ENCODE results near the gene LRRC26. TPM values are rescaled to one million over a fixed set of nuclear protein-coding genes. Genes with fewer than 3 reads are reported as not detected.

LRRC26 gene
- total RNA-seq, 2 donors from 2014 or later = not detected

DNA sequence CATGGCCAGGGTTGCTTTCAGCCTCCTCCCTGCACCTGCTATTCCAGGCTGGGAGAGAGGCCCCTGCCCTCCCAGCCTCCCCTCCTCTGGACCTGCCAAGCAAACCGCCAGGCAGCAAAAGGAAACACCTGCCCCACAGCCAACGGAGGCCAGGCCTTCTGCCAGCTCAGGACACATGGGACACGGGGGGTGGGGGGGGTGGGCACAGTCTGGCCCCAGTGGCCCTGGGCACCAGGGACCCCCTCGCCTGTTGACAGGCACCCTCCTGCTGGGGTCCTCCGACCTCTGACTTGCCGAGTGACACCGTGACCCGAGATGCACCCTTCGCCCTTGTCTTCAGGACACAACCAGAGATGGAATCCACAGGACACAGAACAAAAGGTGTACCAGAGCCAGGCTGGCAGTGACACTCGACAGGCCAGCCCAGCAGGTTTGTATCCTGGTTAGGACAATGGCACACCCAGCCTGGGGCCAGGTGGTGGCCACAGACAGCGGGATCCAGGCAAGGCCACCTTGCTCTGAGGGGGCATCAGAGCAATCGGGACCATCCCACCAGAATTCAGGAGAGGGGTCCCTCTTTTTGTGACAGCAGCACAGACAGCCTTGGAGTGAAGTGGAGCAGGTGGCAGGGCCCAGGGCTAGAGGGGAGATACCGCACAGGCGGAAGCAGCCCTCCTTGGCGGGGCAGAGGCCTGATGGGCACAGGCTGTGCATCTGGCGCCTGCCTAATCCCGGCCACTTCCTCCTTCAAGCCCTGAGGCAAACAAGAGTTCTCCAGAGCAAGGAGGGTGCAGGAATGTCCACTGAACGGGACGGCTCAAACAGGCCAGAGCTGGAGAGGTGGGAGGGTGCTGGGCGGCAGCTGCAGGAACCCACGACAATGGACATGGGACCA is 3.3 kb upstream of the LRRC26 start:
- ATAC-seq (no peak), DNase-seq (no peak)
- intact Hi-C loops (cut with DNase I) = no loop called here

DNA sequence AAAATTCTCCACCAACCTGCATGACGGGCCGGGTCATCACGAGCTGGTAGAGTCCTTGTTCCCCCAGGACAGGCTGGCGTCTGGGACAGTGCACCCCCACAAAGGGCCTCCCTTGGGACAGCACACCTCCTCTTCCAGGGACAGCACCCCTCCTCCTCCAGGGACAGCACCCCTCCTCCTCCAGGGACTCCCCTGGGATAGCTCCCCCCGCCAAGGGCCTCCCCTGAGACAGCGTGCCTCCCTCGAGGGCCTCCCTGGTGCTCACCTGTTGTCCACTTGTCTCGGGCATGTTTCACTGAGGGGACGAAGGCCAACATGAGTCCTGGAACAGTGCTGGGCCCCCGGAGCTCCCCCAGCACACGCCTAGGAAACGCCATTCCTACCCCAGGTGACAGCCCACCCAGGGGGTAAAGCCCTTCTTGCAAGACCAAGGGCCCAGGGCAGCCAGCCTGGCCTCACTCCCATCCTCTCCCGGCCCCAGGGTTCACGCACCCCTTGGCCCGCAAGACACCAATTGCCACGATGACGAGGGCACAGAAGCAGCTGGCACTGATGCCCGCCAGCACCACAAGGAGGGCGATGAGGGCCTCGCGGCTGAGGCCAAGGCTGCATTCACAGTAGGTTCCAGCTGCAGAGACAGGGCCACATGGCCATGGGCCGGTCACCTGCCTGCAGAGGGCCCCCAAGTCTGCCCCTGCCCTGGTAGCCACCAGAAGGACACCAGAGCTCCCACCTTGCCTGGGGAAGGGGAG is 1.5 kb upstream of the LRRC26 start:
- intact Hi-C loops (cut with DNase I) = no loop called here
- DNase-seq = no peak
- ATAC-seq = no peak

DNA sequence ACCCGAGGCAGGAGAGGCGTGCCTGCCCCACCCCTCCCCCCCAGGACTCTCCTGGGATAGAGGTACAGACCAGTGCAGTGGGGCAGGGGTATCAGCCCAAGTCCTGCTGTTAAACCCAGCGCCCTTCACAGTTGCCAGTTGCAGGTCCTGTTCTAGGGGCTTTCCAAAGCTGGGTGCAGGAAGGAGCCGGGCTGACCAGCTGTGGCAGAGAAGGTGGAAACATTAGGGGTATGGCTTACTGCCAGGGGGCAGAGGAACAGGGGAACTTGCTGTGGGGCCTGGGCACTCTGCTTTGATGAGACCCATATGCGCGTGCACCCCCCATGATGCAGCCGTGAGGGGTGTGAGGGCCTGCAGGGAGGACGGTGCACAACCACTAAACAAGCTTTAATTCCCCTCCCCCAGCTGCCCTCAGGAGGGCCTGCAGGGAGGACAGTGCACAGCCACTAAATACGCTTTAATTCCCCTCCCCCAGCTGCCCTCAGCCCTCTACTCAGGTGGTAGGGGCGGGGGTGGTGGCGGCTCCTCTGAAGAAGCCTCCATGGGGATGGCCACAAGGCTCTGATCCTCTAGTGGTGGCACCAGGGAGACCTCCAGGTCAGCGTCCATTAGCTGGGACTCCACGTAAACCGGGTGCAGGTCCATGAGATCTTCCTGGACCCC is 766 bp upstream of the LRRC26 start:
- intact Hi-C loops (cut with DNase I) = no loop called here
- DNase-seq (no peak), ATAC-seq (no peak)

DNA sequence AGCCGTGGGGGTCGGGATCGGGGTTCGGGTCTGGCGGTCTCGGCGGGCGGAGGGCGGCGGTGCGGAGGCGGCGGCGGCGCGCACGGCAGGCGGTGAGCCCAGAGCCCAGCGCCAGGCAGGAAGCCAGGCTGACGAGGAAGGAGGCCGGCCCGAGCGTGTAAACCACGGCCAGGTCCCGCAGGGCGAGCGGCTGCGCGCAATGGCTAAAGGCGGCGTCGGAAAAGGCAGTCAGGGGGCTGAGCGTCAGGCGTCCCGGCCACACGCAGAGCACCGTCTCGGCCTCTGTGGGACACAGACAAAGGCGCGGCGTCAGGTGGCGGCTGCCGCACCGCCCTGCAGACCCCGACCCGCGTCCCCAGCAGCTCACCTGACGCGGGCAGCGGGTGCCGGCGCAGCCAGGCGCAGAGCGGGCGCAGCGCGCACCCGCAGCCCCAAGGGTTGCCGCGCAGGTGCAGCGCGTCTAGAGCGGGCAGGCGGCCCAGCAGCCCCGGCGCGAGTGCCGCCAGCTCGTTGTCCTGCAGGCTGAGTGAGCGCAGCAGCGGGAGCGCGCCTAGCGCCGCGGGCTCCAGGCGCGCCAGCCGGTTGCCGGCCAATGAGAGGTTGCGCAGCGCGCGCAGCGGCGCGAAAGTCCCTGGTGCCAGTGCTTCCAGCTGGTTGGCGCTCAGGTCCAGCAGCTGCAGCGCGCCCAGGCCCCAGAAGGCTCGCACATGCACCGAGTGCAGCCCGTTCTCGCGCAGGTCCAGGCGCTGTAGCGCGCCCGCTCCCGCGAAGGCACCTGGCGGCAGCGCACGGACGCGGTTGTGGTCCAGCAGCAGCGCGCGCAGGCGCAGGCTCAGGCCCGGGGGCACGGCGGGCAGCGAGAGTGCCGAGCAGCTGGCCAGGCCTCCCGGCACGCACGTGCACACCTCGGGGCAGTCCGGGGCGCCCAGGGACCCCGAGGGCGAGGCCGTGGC is 671 bp downstream of the LRRC26 start:
- DNase-seq (no peak), ATAC-seq (peak; percentile 35 to 63)
- intact Hi-C loops (cut with DNase I) = no loop called here

DNA sequence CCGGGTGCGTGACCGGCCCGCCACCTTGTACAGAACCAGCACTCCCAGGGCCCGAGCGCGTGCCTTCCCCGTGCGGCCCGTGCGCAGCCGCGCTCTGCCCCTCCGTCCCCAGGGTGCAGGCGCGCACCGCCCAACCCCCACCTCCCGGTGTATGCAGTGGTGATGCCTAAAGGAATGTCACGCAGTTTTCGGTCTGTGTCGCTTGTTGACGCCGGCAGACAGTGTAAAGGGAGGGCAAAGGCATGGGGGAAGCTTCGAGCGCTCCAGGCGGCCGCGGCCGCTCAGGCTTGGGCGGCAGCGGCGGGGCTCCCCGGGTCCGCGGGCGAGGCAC is 1.3 kb downstream of the LRRC26 start:
- intact Hi-C loops (cut with DNase I) = no loop called here
- DNase-seq (no peak), ATAC-seq (peak; percentile 5 to 35)

DNA sequence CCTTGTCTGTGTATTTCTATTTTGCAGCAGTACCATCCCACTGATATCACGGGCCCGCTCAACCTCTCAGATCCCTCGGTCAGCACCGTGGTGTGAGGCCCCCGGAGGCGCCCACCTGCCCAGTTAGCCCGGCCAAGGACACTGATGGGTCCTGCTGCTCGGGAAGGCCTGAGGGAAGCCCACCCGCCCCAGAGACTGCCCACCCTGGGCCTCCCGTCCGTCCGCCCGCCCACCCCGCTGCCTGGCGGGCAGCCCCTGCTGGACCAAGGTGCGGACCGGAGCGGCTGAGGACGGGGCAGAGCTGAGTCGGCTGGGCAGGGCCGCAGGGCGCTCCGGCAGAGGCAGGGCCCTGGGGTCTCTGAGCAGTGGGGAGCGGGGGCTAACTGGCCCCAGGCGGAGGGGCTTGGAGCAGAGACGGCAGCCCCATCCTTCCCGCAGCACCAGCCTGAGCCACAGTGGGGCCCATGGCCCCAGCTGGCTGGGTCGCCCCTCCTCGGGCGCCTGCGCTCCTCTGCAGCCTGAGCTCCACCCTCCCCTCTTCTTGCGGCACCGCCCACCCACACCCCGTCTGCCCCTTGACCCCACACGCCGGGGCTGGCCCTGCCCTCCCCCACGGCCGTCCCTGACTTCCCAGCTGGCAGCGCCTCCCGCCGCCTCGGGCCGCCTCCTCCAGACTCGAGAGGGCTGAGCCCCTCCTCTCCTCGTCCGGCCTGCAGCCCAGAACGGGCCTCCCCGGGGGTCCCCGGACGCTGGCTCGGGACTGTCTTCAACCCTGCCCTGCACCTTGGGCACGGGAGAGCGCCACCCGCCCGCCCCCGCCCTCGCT is 1.9 kb downstream of the LRRC26 start:
- ATAC-seq = peak; percentile 30 to 36
- intact Hi-C loops (cut with DNase I) = no loop called here
- DNase-seq = peak; percentile 50

DNA sequence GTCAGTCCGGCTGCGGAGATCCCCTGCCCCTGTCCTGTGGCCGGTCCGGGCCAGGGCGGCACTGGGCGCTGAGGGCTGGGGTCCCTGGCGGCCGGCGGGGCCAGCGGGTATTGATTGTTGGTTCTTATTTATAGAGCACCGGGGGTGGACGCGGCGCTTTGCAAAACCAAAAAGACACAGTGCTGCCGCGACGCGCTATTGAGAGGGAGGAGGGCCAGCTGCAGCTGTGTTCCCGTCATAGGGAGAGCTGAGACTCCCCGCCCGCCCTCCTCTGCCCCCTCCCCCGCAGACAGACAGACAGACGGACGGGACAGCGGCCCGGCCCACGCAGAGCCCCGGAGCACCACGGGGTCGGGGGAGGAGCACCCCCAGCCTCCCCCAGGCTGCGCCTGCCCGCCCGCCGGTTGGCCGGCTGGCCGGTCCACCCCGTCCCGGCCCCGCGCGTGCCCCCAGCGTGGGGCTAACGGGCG is 2.5 kb downstream of the LRRC26 start:
- no peak for DNase-seq
- no peak for ATAC-seq
- intact Hi-C loops (cut with DNase I) = no loop called here

DNA sequence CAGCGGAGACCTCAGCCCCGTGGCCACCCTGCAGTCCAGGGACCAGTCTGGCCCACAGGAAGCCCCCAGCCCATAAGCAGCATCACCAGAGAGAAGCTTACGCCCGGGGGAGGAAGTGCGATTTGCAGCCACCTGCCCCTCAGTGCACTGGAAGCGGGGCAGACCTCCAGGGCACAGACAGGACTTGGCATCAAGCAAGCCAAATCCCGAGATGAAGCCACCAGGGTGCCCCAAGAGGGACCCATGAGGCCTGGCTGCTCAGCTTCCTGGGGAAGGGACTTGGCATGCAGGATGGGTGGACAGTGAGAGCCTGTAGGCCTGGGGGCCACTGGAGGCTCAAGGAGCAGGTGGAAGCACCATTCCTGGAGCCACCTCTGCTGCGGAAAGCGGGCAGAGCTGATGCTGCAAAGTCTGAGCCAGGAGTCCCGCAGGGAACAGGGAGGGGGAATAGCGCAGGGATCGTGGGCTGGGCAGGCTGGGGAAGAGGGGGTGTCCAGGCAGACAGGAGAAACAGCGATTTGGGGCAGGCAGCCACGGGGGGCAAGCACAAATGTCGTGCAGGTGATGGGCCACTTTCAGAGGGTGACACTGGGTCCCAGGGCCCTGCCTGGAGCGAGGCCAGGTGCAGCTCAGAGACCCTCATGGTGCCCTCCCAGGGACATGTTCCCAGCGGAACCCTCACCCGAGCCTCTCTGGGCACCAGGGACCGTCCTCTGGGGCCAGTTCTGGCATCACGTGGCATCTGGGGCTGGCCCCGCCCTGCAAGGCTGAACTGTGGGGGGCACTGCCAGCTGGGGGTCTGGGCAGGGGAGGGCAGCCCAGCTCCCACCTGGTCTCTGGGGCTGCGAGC is 3.2 kb downstream of the LRRC26 start:
- intact Hi-C loops (cut with DNase I) = no loop called here
- no peak for ATAC-seq
- no peak for DNase-seq

DNA sequence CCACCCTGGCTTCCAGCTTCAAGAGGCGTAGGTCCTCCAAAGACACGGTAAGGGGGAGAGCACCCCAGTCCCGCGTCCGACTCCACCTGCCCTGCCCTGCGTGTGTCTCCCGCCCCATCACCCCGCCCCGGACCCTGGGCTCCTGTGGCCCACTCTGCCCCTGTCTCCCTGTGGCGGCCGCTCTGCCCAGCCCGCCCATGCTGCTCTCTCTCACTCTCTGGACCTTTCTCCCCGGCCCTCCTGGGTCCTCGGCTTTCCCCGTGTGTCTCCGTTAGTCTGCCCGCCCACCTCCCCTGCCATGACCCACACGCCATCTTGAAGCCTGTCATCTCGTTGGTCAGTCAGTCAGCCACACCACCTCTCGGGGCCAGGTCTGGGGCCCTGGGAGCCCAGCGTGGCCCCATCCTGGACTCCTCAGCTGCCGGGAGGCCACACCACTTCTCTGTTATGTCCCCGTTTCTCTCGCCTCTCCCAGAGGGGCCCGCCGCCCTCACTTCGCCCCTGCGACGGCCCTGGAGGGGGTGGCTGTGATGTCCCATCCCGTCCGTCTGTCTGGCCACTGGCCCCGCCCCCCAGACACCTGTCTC is 4.5 kb downstream of the LRRC26 start:
- intact Hi-C loops (cut with DNase I) = no loop called here
- no peak for ATAC-seq
- DNase-seq = no peak

DNA sequence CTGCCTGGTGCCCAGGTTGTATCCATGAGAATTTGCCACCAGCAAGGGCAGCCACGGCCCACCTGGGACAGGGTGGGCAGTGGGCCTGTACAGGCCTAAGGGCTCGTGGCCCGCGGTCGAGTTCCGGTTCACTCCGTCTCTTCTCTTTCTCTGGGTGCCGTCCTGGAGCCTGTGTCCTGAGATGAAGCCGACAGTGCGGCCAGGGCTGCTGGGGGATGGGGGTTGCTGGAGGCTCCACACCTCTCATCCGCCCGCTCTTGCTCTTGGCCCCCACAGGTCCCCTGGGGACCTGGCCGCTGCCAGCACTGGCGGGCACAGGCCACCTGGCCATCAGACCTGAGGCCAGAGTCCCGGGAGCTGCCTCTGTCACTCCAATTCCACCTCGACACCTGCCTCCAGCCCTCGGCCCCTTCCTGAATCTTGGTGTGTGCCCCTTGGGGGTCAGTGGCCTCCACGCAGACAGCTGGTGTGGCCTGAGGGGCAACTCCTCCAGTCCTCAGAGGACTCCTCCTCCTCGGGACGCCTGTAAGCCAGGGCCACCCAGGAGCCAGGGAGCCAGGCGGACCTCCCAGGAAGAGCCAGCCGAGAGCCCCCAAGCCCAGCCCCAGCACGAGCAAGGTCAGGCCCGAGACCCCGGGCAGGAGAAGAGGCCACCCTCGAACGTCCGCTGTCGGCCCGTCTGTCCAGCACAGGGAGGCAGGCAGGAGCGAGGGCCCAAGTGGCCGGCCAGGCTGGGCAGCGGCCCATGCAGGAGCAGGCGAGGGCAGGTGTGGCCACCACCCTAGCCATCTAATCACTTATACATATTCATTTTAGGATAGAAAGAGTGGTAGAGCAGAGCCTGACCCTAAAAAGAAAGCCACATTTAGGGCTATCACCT is 5.2 kb downstream of the LRRC26 start:
- ATAC-seq (no peak), DNase-seq (no peak)
- intact Hi-C loops (cut with DNase I) = no loop called here

DNA sequence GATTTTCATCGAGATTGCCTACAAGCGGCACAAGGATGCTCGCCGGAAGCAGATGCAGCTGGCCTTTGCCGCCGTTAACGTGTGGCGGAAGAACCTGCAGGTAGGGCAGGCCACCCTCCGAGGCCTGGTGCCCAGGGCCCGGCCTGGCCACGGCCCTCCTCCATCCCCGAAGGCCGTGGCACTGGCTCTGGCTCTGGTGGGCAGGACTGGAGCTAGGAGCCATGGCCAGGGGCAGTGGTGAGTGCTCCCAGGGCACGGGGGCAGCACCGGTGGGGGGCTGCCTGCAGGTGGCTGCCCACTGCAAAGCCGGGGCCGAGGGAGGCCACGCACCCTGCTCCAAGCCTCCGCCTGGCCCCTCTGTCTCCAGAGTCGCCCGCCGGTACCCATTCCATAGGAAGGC is 6.0 kb downstream of the LRRC26 start:
- intact Hi-C loops (cut with DNase I) = no loop called here
- DNase-seq (no peak), ATAC-seq (no peak)

DNA sequence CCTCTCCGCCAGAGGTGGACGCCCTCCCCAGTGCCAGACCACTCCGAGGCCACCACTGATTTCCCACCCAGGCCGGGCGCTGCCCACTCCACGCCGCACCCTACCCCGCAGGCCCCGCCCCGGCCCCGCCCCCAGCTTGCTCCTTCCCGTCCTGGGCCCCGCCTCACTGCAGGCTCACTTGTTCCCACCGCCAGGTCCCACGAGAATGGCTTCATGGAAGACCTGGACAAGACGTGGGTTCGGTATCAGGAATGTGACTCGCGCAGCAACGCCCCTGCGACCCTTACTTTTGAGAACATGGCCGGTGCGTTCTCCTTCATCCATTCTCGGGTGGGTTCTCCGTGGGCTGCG is 6.5 kb downstream of the LRRC26 start:
- DNase-seq (no peak), ATAC-seq (peak in 1 of 2 donors; percentile 43)
- intact Hi-C loops (cut with DNase I) = no loop called here

DNA sequence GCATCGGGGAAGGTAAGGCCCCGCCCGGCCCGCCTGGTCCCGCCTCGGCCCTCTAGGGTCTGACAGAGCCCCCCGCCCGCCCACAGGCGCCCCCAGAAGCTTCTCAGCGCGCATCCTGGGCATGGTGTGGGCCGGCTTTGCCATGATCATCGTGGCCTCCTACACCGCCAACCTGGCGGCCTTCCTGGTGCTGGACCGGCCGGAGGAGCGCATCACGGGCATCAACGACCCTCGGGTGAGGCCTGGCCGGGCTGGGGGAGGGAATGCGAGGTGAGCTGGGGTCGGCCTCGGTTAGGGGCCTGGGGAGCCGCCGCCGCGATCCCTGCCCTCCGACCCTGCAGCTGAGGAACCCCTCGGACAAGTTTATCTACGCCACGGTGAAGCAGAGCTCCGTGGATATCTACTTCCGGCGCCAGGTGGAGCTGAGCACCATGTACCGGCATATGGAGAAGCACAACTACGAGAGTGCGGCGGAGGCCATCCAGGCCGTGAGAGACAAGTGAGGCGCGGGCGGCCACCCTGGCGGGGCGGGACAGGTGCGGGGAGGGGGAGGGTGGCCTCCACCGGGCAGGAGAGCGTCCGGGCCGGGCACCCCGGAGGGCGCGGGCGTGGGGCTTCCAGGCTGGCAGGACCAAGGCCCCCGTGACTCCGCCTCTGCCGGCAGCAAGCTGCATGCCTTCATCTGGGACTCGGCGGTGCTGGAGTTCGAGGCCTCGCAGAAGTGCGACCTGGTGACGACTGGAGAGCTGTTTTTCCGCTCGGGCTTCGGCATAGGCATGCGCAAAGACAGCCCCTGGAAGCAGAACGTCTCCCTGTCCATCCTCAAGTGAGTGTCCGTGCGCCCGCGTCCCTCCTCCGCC is 7.1 kb downstream of the LRRC26 start:
- intact Hi-C loops (cut with DNase I) = no loop called here
- ATAC-seq (peak in 1 of 2 donors; percentile 53), DNase-seq (no peak)

DNA sequence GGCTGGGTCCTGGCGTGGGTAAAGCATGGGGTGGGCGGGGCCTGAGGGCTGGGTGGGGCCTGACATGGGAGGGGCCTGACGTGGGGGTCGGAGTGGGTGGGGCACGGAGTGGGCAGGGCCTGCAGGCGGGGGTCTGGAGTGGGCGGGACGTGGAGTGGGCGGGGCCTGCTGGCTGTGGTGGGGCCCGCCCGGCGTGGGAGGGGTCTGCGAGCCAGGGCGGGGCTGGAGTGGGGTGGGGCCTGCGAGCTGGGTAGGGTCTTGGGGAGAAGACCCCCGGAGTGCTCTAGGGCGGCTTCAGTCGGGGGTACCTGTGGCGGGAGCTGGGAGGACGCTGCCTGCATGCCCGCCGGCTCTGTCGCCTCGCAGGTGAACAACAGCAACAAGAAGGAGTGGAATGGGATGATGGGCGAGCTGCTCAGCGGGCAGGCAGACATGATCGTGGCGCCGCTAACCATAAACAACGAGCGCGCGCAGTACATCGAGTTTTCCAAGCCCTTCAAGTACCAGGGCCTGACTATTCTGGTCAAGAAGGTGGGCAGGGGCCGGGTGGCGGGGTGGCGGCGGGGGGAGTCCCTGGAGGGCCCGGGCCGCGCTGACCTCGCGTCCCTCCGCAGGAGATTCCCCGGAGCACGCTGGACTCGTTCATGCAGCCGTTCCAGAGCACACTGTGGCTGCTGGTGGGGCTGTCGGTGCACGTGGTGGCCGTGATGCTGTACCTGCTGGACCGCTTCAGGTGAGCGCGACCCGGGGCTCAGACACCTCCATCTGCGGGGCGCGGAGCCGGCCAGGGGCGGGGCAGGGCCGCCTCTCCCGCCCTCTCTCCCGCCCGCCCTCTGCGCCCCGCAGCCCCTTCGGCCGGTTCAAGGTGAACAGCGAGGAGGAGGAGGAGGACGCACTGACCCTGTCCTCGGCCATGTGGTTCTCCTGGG is 8.0 kb downstream of the LRRC26 start:
- DNase-seq (no peak), ATAC-seq (no peak)
- intact Hi-C loops (cut with DNase I) = no loop called here

All from left cardiac atrium (tissue), 4 donors.